Measurements from ENCODE around the gene MCTP1. TPM values are rescaled to one million over a fixed set of nuclear protein-coding genes. Genes with fewer than 3 reads are reported as not detected.

The MCTP1 gene
- total and polyA plus RNA-seq, 2 of the 8 experiments (the other 6 are each of a cell fraction or from before 2014, with no cell fraction given), result 0.56 to 3.4 TPM

- no peak for TF ChIP-seq RXRA (IDR thresholded peaks at IDR 0.05; ENCODE audit: insufficient read depth, low read depth, low read length)
Measured at GRCh38 chr5:94993491-94993890, 291.4 kb downstream of the MCTP1 start (continued).

Data from H1 (cell line).